K562 (cell line): Measurements from ENCODE around the gene SLC4A1. TPM values are rescaled to one million over a fixed set of nuclear protein-coding genes. Genes with fewer than 3 reads are reported as not detected.

ENCODE experiments used
- ADNP ChIP-seq: fragments of 200-800 bp; sonication (Bioruptor generic); IDR thresholded peaks from 2 replicates; pipeline ENCODE4 v1.6.1; 2016; ENCODE audit warnings: missing genetic modification characterization, missing compliant biosample characterization
- CBFA2T2 ChIP-seq: fragments of 450-650 bp; conservative IDR thresholded peaks from 2 replicates; pipeline ENCODE4 v1.6.1; 2017; ENCODE audit warnings: mild to moderate bottlenecking
- CHD1 ChIP-seq: fragments of 200-600 bp; sonication (generic); IDR thresholded peaks from one replicate; pipeline ENCODE4 v1.6.1; 2012; ENCODE audit warnings: mild to moderate bottlenecking, moderate library complexity, low read length, inconsistent platforms
- CREB1 ChIP-seq, 2 experiments: sonication (generic) in 1 of 2; formaldehyde crosslinking in 1 of 2; IDR thresholded peaks; 2 replicates each; pipeline versions ENCODE4 v1.6.1 to v1.8.0; 2012 to 2022; ENCODE audit warnings: inconsistent platforms in 1 of 2, mild to moderate bottlenecking in 1 of 2, missing genetic modification reagents in 1 of 2, moderate library complexity in 1 of 2
- FOXA1 ChIP-seq: fragments of 450-650 bp; IDR thresholded peaks from 2 replicates; pipeline ENCODE4 v1.6.1; 2016; ENCODE audit warnings: mild to moderate bottlenecking, borderline replicate concordance
- JUND ChIP-seq, 2 experiments: IDR thresholded peaks; 2 replicates in 1 of 2; 3 replicates in 1 of 2; pipeline ENCODE4 v1.6.1; 2011; ENCODE audit warnings: borderline replicate concordance in 2 of 2, low read depth in 2 of 2, low read length in 2 of 2, improper control_type of control experiment in 1 of 2, missing biosample characterization in 1 of 2, missing genetic modification characterization in 1 of 2, missing genetic modification reagents in 1 of 2
- KLF16 ChIP-seq: IDR thresholded peaks from 2 replicates; pipeline ENCODE4 v1.6.1; 2016; ENCODE audit warnings: antibody characterized with exemption
- MAZ ChIP-seq, 2 experiments: fragments of 450-650 bp in 1 of 2; sonication (generic) in 1 of 2; formaldehyde crosslinking; IDR thresholded peaks in 1 of 2; conservative IDR thresholded peaks in 1 of 2; 2 replicates each; pipeline versions ENCODE4 v1.4.0 to v1.5.0; 2020; ENCODE audit warnings: mild to moderate bottlenecking in 1 of 2, missing genetic modification reagents in 1 of 2
- MLLT1 ChIP-seq, 2 experiments: fragments of 450-650 bp; IDR thresholded peaks; 2 replicates each; pipeline ENCODE4 v1.6.1; 2016
- PCBP1 ChIP-seq: fragments of 200-400 bp; formaldehyde crosslinking; IDR thresholded peaks from 2 replicates; pipeline ENCODE4 v1.6.1; 2018; ENCODE audit warnings: mild to moderate bottlenecking, low read depth, low read length; ENCODE audit not compliant: poor library complexity, severe bottlenecking
- PPARD ChIP-seq: fragments of 250-450 bp; sonication (Bioruptor Pico); IDR thresholded peaks from 2 replicates; pipeline ENCODE4 v1.8.0; 2022; ENCODE audit warnings: inconsistent platforms, mild to moderate bottlenecking, moderate library complexity
- SIN3B ChIP-seq: fragments of 450-650 bp; IDR thresholded peaks from 2 replicates; pipeline ENCODE4 v1.6.1; 2017; ENCODE audit warnings: low read depth, mild to moderate bottlenecking, moderate library complexity
- TCF7L2 ChIP-seq: fragments of 150-350 bp; IDR thresholded peaks from 2 replicates; pipeline ENCODE4 v1.6.1; 2016; ENCODE audit warnings: low read depth, mild to moderate bottlenecking, low read length, moderate library complexity
- YY1 ChIP-seq, 3 experiments: IDR thresholded peaks; 2 replicates each; pipeline ENCODE4 v1.6.1; 2011; ENCODE audit warnings: low read length in 2 of 3, mild to moderate bottlenecking in 2 of 3, moderate library complexity in 2 of 3, borderline replicate concordance in 1 of 3, control low read depth in 1 of 3, low read depth in 1 of 3; ENCODE audit not compliant: insufficient read depth in 3 of 3, insufficient replicate concordance in 2 of 3, control insufficient read depth in 1 of 3, insufficient read length in 1 of 3; ENCODE audit errors: extremely low read depth in 1 of 3
- ZBTB34 ChIP-seq: fragments of 250-450 bp; sonication (Bioruptor Pico); IDR thresholded peaks from 2 replicates; pipeline ENCODE4 v1.8.0; 2021; ENCODE audit warnings: mild to moderate bottlenecking, moderate library complexity
- ZKSCAN1 ChIP-seq: fragments of 150-350 bp; IDR thresholded peaks from 2 replicates; pipeline ENCODE4 v1.6.1; 2016; ENCODE audit warnings: low read depth, low read length
- ZNF280A ChIP-seq: fragments of 450-650 bp; IDR thresholded peaks from 2 replicates; pipeline ENCODE4 v1.6.1; 2018; ENCODE audit warnings: mild to moderate bottlenecking, low read depth; ENCODE audit not compliant: partially characterized antibody
- ZNF57 ChIP-seq: fragments of 450-650 bp; formaldehyde crosslinking; IDR thresholded peaks from 2 replicates; pipeline ENCODE4 v1.4.0; 2020; ENCODE audit warnings: mild to moderate bottlenecking, moderate library complexity
- ZNF707 ChIP-seq: fragments of 250-450 bp; sonication (Bioruptor Pico); conservative IDR thresholded peaks from 2 replicates; pipeline ENCODE4 v1.8.0; 2022; ENCODE audit warnings: inconsistent platforms, mild to moderate bottlenecking, moderate library complexity
- ZNF740 ChIP-seq, 3 experiments: fragments of 200-800 bp in 1 of 3; sonication (Bioruptor generic) in 1 of 3; sonication (generic) in 1 of 3; formaldehyde crosslinking in 1 of 3; IDR thresholded peaks; 2 replicates each; pipeline versions ENCODE4 v1.6.1 to v1.8.0; 2016 to 2022; ENCODE audit warnings: mild to moderate bottlenecking in 2 of 3, missing compliant biosample characterization in 2 of 3, missing genetic modification characterization in 2 of 3, missing genetic modification reagents in 1 of 3
- ZNF79 ChIP-seq: fragments of 250-450 bp; sonication (Bioruptor Pico); IDR thresholded peaks from 2 replicates; pipeline ENCODE4 v1.4.0; 2020; ENCODE audit warnings: low read depth, mild to moderate bottlenecking, moderate library complexity
- polyA plus RNA-seq, 8 experiments: library from polyadenylated mRNA; depleted of rRNA in 4 of 8; stranded (reverse) in 5 of 8; unstranded in 3 of 8; fragments of >200 nt; fragmentation: Nextera tagmentation in 2 of 8; fragmentation: Illumina TruSeq in 1 of 8; extraction: Ambion mirVana in 2 of 8; extraction: Trizol in 1 of 8; gene quantifications; 2 replicates each; pipeline versions ENCODE4 v1.2.1 to v1.2.3, GENCODE V29; 2011 to 2014; ENCODE audit warnings: inconsistent platforms in 1 of 8, missing spikeins in 1 of 8
- total RNA-seq, 7 experiments: library from RNA; depleted of rRNA in 6 of 7; stranded (reverse); fragments of >200 nt in 6 of 7; fragmentation: Illumina TruSeq in 2 of 7; extraction: Trizol in 2 of 7; gene quantifications; 2 replicates each; pipeline versions ENCODE4 v1.2.1 to v1.2.3, GENCODE V29; 2011 to 2021; ENCODE audit warnings: low replicate concordance in 1 of 7

SLC4A1 gene
- total and polyA plus RNA-seq, 9 of the 15 experiments (the other 6 are each of a cell fraction or from before 2014, with no cell fraction given): 0.14 to 1.00 (median 0.53) TPM

GRCh38 chr17:44219616-44220212, 48.2 kb downstream of the SLC4A1 start, which contains the start of gene UBTF (continued):
- TF ChIP-seq MAZ (CRISPR knock-in tag; conservative IDR thresholded peaks at IDR 0.05 in 1 of 2, IDR thresholded peaks at IDR 0.05 in 1 of 2): 0 out of 4 replicates have a peak, but pooled peaks of 1 of the 2 experiments have one; percentile 42
- no peak for TF ChIP-seq PPARD
- no peak for TF ChIP-seq SIN3B
- no peak for TF ChIP-seq CHD1
- TF ChIP-seq KLF16: no peak
- no peak for TF ChIP-seq ZNF707 (CRISPR knock-in tag)
- TF ChIP-seq ZNF57: no peak
- TF ChIP-seq ZKSCAN1: no peak
- no peak for TF ChIP-seq ZNF79 (CRISPR knock-in tag)
- TF ChIP-seq ADNP (tag): no peak
- peak; percentile 87 for TF ChIP-seq PCBP1
- 0 out of 2 replicates have a peak, but pooled peaks have one; percentile 12 for TF ChIP-seq CREB1 (IDR thresholded peaks at IDR 0.05)
- no peak for TF ChIP-seq CREB1 (CRISPR knock-in tag; IDR thresholded peaks at IDR 0.05)
- no peak for TF ChIP-seq MLLT1 (IDR thresholded peaks at IDR 0.05)
- no peak for TF ChIP-seq ZNF280A
- no peak for TF ChIP-seq ZBTB34 (CRISPR knock-in tag)
- TF ChIP-seq CBFA2T2: no peak
- no peak for TF ChIP-seq TCF7L2
- TF ChIP-seq ZNF740 (CRISPR knock-in tag; IDR thresholded peaks at IDR 0.05): no peak
- peak in 1 of 2 experiments; percentile 82; a peak in 2 of 4 replicates for TF ChIP-seq ZNF740 (tag; IDR thresholded peaks at IDR 0.05)
- peak in 1 of 3 experiments; percentile 74 for TF ChIP-seq YY1 (IDR thresholded peaks at IDR 0.05; ENCODE audit: borderline replicate concordance in 1 of 3, control insufficient read depth in 1 of 3, extremely low read depth in 1 of 3, insufficient read depth in 3 of 3, insufficient read length in 1 of 3, insufficient replicate concordance in 2 of 3, low read depth in 1 of 3, low read length in 2 of 3)
- TF ChIP-seq FOXA1: no peak
- TF ChIP-seq JUND (IDR thresholded peaks at IDR 0.05; ENCODE audit: borderline replicate concordance, low read depth, low read length): no peak
- TF ChIP-seq JUND (tag; IDR thresholded peaks at IDR 0.05; ENCODE audit: borderline replicate concordance, low read depth, low read length): no peak
